Panc1 (cell line): ENCODE results near the gene AKAP12.

Experiments
- CTCF ChIP-seq: fragments of 450-650 bp; IDR thresholded peaks from 2 replicates; pipeline ENCODE4 v1.5.1; 2017; ENCODE audit warnings: mild to moderate bottlenecking
- REST ChIP-seq, 2 experiments: IDR thresholded peaks; 2 replicates each; pipeline ENCODE4 v1.6.1; 2011 to 2012; ENCODE audit warnings: low read depth in 2 of 2, control low read depth in 1 of 2, low read length in 1 of 2, mild to moderate bottlenecking in 1 of 2, moderate library complexity in 1 of 2; ENCODE audit not compliant: insufficient read depth in 1 of 2

GRCh38 chr6:151191527-151191926 is 48.2 kb upstream of the AKAP12 start:
- TF ChIP-seq CTCF = no peak
- TF ChIP-seq REST (IDR thresholded peaks at IDR 0.05; ENCODE audit: insufficient read depth in 1 of 2, low read depth in 2 of 2, low read length in 1 of 2) = no peak
